Kidney (tissue), 14 donors: ENCODE measurements around the gene SYP. TPM values are rescaled to one million over a fixed set of nuclear protein-coding genes. Genes with fewer than 3 reads are reported as not detected.

ENCODE experiments used
- DNase-seq, 5 donors: peaks; one replicate each; pipeline ENCODE4 v3.0.0-alpha.2; 2013 to 2020
- FAIRE-seq: peaks from 2 replicates; lab custom pipeline; 2012; peaks lifted over from hg19 to GRCh38; lab: Jason Lieb, UNC
- H3K27ac ChIP-seq, 2 donors: one replicate each; pipeline ENCODE4 v1.7.0; 2013; ENCODE audit warnings: low read depth in 2 of 2, low read length in 2 of 2, inconsistent platforms in 1 of 2
- H3K27me3 ChIP-seq: one replicate; pipeline ENCODE4 v1.7.1; 2013; ENCODE audit warnings: low read length, inconsistent platforms; ENCODE audit not compliant: control insufficient read depth, insufficient read depth
- H3K36me3 ChIP-seq, 3 donors: one replicate each; pipeline versions ENCODE4 v1.7.0 to v1.7.1; 2013; ENCODE audit warnings: low read length in 3 of 3, control low read depth in 1 of 3, inconsistent platforms in 1 of 3; ENCODE audit not compliant: insufficient read depth in 3 of 3, control insufficient read depth in 2 of 3
- H3K4me1 ChIP-seq, 3 donors: one replicate each; pipeline versions ENCODE4 v1.7.0 to v1.7.1; 2013; ENCODE audit warnings: low read length in 3 of 3, inconsistent platforms in 1 of 3, low read depth in 1 of 3; ENCODE audit not compliant: control insufficient read depth in 2 of 3, insufficient read depth in 2 of 3
- H3K4me3 ChIP-seq, 3 donors: one replicate each; pipeline versions ENCODE4 v1.7.0 to v1.8.1; 2013; ENCODE audit warnings: low read length in 3 of 3, control low read depth in 1 of 3, inconsistent platforms in 1 of 3
- H3K9ac ChIP-seq, 3 donors: one replicate each; pipeline versions ENCODE4 v1.7.0 to v1.7.1; 2013; ENCODE audit warnings: low read length in 3 of 3, control low read depth in 1 of 3, inconsistent platforms in 1 of 3
- H3K9me3 ChIP-seq, 3 donors: one replicate each; pipeline versions ENCODE4 v1.7.0 to v1.7.1; 2013; ENCODE audit warnings: low read length in 3 of 3, control low read depth in 1 of 3, inconsistent platforms in 1 of 3; ENCODE audit not compliant: control insufficient read depth in 2 of 3, insufficient read depth in 1 of 3
- intact Hi-C: fragments of 100-400 bp; cut with DNase I; formaldehyde crosslinking; loops from one replicate; pipeline ENCODE4 v1.11.1; 2022
- polyA plus RNA-seq: library from polyadenylated mRNA; stranded (reverse); fragments of 350-450 nt; fragmentation: Illumina TruSeq; extraction: RNeasy Lipid Tissue Mini Kit (QIAGEN cat#74804); gene quantifications from one replicate; pipeline ENCODE4 v1.2.3, GENCODE V29; 2014; ENCODE audit warnings: low read depth, low replicate concordance; ENCODE audit not compliant: insufficient read depth
- total RNA-seq: library from RNA; stranded (reverse); fragmentation: NEBNext Ultra II Directional; extraction: Animal tissue kit (Norgen Biotek cat#: 25700); gene quantifications from one replicate; pipeline ENCODE4 v1.2.1, GENCODE V29; 2021
- TF ChIP-seq, protein P1 (sequence below): IDR thresholded peaks from 3 replicates; pipeline ENCODE4 v1.5.1; 2012; ENCODE audit warnings: mild to moderate bottlenecking, moderate library complexity, borderline replicate concordance; ENCODE audit not compliant: insufficient read depth; ENCODE audit errors: extremely low read depth
- donor health status: control.
- donor health status: control.
- donor health status: control.
- donor health status: control.
- donor health status: control.
- donor health status: DM: yes; HTN: yes; CAD: no.
- donor health status: Normal renal cell carcinoma (clear cell type).

SYP gene
- total and polyA plus RNA-seq, 2 donors from 2014 or later = 4.0 to 7.2 TPM

DNA sequence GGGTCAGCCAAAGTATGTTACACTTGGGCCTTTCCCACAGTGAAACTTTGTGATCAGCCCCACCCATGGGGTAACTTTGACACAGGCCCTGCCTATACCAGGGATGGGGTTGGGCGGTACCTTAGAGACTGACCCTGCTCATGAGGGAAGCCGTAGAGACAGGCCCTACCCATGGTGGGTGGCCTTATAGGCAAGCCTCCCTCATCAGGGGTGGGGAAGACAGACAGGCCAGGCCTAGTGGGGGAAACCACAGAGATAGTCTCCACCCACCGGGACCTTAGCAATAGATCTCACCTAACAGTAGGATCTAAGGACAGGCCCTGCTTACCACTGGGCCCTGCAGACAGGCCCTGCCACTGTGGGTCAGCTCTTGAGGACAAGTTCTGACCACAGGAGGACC is 21.5 kb downstream of the SYP start:
- H3K4me1 ChIP-seq = no peaks in the 10 kb centered on the region
- intact Hi-C loops = no loop called here
- TF ChIP-seq, protein P1, sequence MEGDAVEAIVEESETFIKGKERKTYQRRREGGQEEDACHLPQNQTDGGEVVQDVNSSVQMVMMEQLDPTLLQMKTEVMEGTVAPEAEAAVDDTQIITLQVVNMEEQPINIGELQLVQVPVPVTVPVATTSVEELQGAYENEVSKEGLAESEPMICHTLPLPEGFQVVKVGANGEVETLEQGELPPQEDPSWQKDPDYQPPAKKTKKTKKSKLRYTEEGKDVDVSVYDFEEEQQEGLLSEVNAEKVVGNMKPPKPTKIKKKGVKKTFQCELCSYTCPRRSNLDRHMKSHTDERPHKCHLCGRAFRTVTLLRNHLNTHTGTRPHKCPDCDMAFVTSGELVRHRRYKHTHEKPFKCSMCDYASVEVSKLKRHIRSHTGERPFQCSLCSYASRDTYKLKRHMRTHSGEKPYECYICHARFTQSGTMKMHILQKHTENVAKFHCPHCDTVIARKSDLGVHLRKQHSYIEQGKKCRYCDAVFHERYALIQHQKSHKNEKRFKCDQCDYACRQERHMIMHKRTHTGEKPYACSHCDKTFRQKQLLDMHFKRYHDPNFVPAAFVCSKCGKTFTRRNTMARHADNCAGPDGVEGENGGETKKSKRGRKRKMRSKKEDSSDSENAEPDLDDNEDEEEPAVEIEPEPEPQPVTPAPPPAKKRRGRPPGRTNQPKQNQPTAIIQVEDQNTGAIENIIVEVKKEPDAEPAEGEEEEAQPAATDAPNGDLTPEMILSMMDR = no peak
- no peaks in the 10 kb centered on the region for H3K36me3 ChIP-seq
- H3K9ac ChIP-seq = no peak overlapping the region
- DNase-seq (no peak), FAIRE-seq (no peak)
- H3K9me3 ChIP-seq = no peaks in the 10 kb centered on the region
- H3K27me3 ChIP-seq = no peaks in the 10 kb centered on the region
- H3K4me3 ChIP-seq = no peak overlapping the region
- H3K27ac ChIP-seq = no peak overlapping the region

DNA sequence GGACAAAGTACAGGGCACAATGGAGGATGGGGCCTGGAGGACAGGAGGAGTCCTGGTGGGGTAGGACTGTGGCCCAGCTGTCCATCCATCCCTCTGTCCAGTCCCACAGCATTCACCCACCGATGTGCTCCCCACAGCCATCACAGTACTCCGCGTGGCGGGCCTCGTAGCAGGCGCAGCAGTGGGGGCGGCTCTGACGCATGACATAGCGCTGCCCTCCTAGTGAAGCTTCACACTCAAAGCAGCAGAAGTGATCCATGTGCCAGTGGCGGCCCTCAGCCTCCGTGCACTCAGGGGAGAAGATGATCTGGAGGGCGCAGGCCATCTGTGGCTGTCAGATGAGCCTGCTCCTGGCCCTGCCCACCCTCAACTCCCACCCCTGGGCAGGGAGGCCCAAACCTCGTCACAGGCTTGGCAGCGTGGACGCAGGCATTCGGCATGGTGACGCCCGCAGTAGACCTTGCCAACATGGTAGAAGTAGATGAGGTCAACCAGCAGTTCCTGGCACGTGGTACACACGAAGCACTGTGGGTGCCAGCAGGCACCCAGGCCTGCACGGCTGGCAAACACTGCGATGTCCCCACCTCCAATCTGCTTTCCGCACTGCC is 22.0 kb downstream of the SYP start:
- Histone ChIP-seq H3K9ac (no peak overlapping the region), H3K4me1 (peaks cover 0 to 1% (median 0%) of the 10 kb centered on the region in 3 donors), H3K27ac (no peak overlapping the region), H3K36me3 (no peaks in the 10 kb centered on the region), H3K4me3 (no peak overlapping the region), H3K27me3 (no peaks in the 10 kb centered on the region), H3K9me3 (no peaks in the 10 kb centered on the region)
- intact Hi-C loops = no loop called here
- DNase-seq (no peak), FAIRE-seq (no peak)
- TF ChIP-seq, protein P1 = no peak

DNA sequence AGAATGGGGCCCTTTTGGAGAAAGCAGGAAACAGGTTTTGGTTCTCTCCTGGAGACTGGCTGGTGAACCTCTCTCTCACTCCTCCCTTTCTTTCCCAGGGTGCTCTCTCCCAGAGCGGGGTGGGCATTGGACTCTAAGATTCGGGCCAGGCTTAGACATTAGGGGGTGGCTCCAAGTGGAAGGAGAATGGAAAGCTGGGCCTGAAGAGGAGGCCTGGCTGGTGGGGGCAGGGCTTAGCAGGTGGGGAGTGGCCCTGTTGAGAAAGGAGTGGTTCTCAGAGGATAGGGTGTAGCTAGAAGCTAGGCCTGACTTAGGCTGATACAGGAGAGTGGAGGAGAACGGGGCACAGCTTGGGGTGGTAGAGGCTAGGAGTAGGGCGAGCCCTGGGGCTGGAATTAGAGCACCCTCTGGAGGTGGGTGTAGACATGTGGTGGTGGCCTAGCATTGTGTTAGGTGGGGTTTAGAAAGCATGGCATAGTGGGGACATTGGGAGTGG is 22.6 kb downstream of the SYP start:
- DNase-seq (no peak), FAIRE-seq (no peak)
- Histone ChIP-seq H3K9me3 (no peaks in the 10 kb centered on the region), H3K27me3 (no peaks in the 10 kb centered on the region), H3K9ac (no peak overlapping the region), H3K27ac (no peak overlapping the region), H3K4me1 (peaks cover 0 to 2% (median 0%) of the 10 kb centered on the region in 3 donors), H3K36me3 (no peaks in the 10 kb centered on the region), H3K4me3 (no peak overlapping the region)
- intact Hi-C loops = no loop called here
- TF ChIP-seq, protein P1 = no peak
